NOMO-1 treated with dmso at 0.1 percent for 144 hours (cell line): ENCODE data around the gene TXNRD3.

Experiments
- DNase-seq: peaks from one replicate; lab custom pipeline; 2025; ENCODE audit not compliant: unreplicated experiment; lab: John Stamatoyannopoulos, UW

The TXNRD3 gene

GRCh38 chr3:126672741-126673140 is 17.8 kb upstream of the TXNRD3 start:
- DNase-seq = no peak

GRCh38 chr3:126672340-126672739 is 17.4 kb upstream of the TXNRD3 start:
- no peak for DNase-seq

- peak; percentile 17 for DNase-seq
These were observed 16.6 kb upstream of the TXNRD3 start for GRCh38 chr3:126671521-126671920.

GRCh38 chr3:126668450-126669401 is 13.8 kb upstream of the TXNRD3 start:
- DNase-seq = no peak

- no peak for DNase-seq
These were observed 12.9 kb upstream of the TXNRD3 start for GRCh38 chr3:126667631-126668449.

- DNase-seq = no peak
These were observed 12.0 kb upstream of the TXNRD3 start for GRCh38 chr3:126666658-126667528.

GRCh38 chr3:126665959-126666657 is 11.2 kb upstream of the TXNRD3 start:
- DNase-seq = no peak

- DNase-seq = no peak
These were observed 10.5 kb upstream of the TXNRD3 start for GRCh38 chr3:126665221-126665936.

- DNase-seq = no peak
These were observed 9.8 kb upstream of the TXNRD3 start for GRCh38 chr3:126664591-126665214.

GRCh38 chr3:126663750-126664149 is 8.8 kb upstream of the TXNRD3 start:
- no peak for DNase-seq

- no peak for DNase-seq
These were observed 8.3 kb upstream of the TXNRD3 start for GRCh38 chr3:126663257-126663656.

- DNase-seq = no peak
These were observed 6.8 kb upstream of the TXNRD3 start for GRCh38 chr3:126661532-126662364.

GRCh38 chr3:126659915-126660886 is 5.3 kb upstream of the TXNRD3 start:
- DNase-seq = no peak

- no peak for DNase-seq
These were observed 3.7 kb upstream of the TXNRD3 start for GRCh38 chr3:126658584-126658983.

- DNase-seq = no peak
These were observed 3.0 kb upstream of the TXNRD3 start for GRCh38 chr3:126657901-126658300.

GRCh38 chr3:126656371-126657134 is 1.6 kb upstream of the TXNRD3 start:
- DNase-seq = no peak
